Smooth muscle cell (in vitro differentiated cells): ENCODE data around the gene NFIA. TPM values are rescaled to one million over a fixed set of nuclear protein-coding genes. Genes with fewer than 3 reads are reported as not detected.

Source experiments
- DNase-seq: peaks from one replicate; lab custom pipeline; 2025; ENCODE audit not compliant: unreplicated experiment; lab: John Stamatoyannopoulos, UW
- H2AFZ ChIP-seq: fragments of 200-600 bp; sonication (generic); 2 replicates; pipeline ENCODE4 v1.6.0; 2016; ENCODE audit warnings: antibody characterized with exemption, low read depth, mild to moderate bottlenecking
- H3F3A ChIP-seq: fragments of 200-600 bp; sonication (generic); 2 replicates; pipeline ENCODE4 v1.6.0; 2017; ENCODE audit warnings: antibody characterized with exemption, low read depth
- H3K27ac ChIP-seq: fragments of 200-600 bp; sonication (generic); 2 replicates; pipeline ENCODE4 v1.5.1; 2016; ENCODE audit warnings: low read depth, mild to moderate bottlenecking
- H3K27me3 ChIP-seq: fragments of 200-600 bp; sonication (generic); 2 replicates; pipeline ENCODE4 v1.6.1; 2016; ENCODE audit warnings: low read depth, mild to moderate bottlenecking
- H3K36me3 ChIP-seq: fragments of 200-600 bp; sonication (generic); 2 replicates; pipeline ENCODE4 v1.5.1; 2016; ENCODE audit warnings: low read depth
- H3K4me1 ChIP-seq: fragments of 200-600 bp; sonication (generic); 2 replicates; pipeline ENCODE4 v1.5.1; 2016; ENCODE audit warnings: low read depth
- H3K4me2 ChIP-seq: fragments of 200-600 bp; sonication (generic); 2 replicates; pipeline ENCODE4 v1.6.0; 2016; ENCODE audit warnings: mild to moderate bottlenecking
- H3K4me3 ChIP-seq: fragments of 200-600 bp; sonication (generic); 2 replicates; pipeline ENCODE4 v1.5.1; 2016; ENCODE audit warnings: mild to moderate bottlenecking
- H3K79me2 ChIP-seq: fragments of 200-600 bp; sonication (generic); 2 replicates; pipeline ENCODE4 v1.6.0; 2016; ENCODE audit warnings: low read depth, mild to moderate bottlenecking
- H3K9ac ChIP-seq: fragments of 200-600 bp; sonication (generic); 2 replicates; pipeline ENCODE4 v1.6.0; 2016; ENCODE audit warnings: low read depth
- H3K9me3 ChIP-seq: fragments of 200-600 bp; sonication (generic); replicated peaks from 2 replicates; pipeline ENCODE4 v1.5.1; 2016; ENCODE audit warnings: low read depth
- H4K20me1 ChIP-seq: fragments of 200-600 bp; sonication (generic); 2 replicates; pipeline ENCODE4 v1.6.0; 2016; ENCODE audit warnings: low read depth
- CTCF ChIP-seq: fragments of 200-600 bp; sonication (generic); IDR thresholded peaks from 2 replicates; pipeline ENCODE4 v1.5.1; 2017; ENCODE audit warnings: borderline replicate concordance, mild to moderate bottlenecking, antibody characterized with exemption; ENCODE audit not compliant: insufficient read depth, poor library complexity, severe bottlenecking
- WGBS: methylation state at CpG from one replicate; pipeline ENCODE4 v1.1.7; 2016; ENCODE audit warnings: low lambda C conversion rate; 5-methylcytosine and 5-hydroxymethylcytosine counted together
- polyA plus RNA-seq: library from polyadenylated mRNA; unstranded; fragments of >200 nt; fragmentation: Nextera tagmentation; extraction: Ambion mirVana; gene quantifications from 2 replicates; pipeline ENCODE4 v1.2.1, GENCODE V29; 2016
- total RNA-seq: library from RNA; depleted of rRNA; stranded (reverse); fragments of >200 nt; gene quantifications from 2 replicates; pipeline ENCODE4 v1.2.3, GENCODE V29; 2014

The NFIA gene
- total and polyA plus RNA-seq, 2 experiments from 2014 or later: 5.0 to 6.2 TPM

GRCh38 chr1:61120246-61120840 lies 38.0 kb downstream of the NFIA start:
- no peak for DNase-seq
- no peaks in the 10 kb centered on the region for H3K4me1 ChIP-seq
- no peaks in the 10 kb centered on the region for H3K79me2 ChIP-seq
- H3K4me3 ChIP-seq: peak overlapping the region; percentile 9
- H2AFZ ChIP-seq: no peak overlapping the region
- H3K36me3 ChIP-seq: no peaks in the 10 kb centered on the region
- peaks cover 3% of the 10 kb centered on the region for H3F3A ChIP-seq
- TF ChIP-seq CTCF: no peak
- no peaks in the 10 kb centered on the region for H4K20me1 ChIP-seq
- H3K27ac ChIP-seq: no peak overlapping the region
- H3K27me3 ChIP-seq: no peaks in the 10 kb centered on the region
- H3K4me2 ChIP-seq: peak overlapping the region; percentile 69
- H3K9me3 ChIP-seq: no peaks in the 10 kb centered on the region
- WGBS: 60% methylated on average over 5 of the region's 5 CpGs
- H3K9ac ChIP-seq: no peak overlapping the region

DNA sequence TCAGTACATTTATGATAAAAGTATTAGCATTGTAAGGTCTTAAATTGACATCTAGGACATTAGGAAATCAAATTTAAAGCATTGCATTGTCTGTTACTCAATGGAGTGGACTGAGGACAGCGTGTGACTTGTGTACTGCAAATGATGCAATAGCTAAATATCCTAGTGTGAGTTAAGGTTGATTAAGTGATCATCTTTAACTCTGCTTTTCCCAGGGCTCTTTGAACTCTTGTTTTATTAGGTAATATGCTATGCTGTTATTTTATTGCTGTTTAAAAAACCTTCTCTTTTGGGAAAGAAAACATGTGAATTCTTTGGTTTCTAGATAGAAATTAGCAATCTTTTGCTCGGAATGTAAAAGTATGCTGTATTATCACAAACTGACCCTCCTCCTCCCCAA lies 38.6 kb downstream of the NFIA start:
- Histone ChIP-seq H4K20me1 (no peaks in the 10 kb centered on the region), H3K9me3 (no peaks in the 10 kb centered on the region), H3K9ac (no peak overlapping the region), H3K36me3 (no peaks in the 10 kb centered on the region), H3K27me3 (no peaks in the 10 kb centered on the region), H2AFZ (no peak overlapping the region), H3K27ac (no peak overlapping the region), H3K4me2 (peak overlapping the region; percentile 69), H3K4me3 (peak overlapping the region; percentile 9), H3K79me2 (no peaks in the 10 kb centered on the region), H3F3A (peaks cover 3% of the 10 kb centered on the region), H3K4me1 (no peaks in the 10 kb centered on the region)
- no peak for TF ChIP-seq CTCF
- 34% methylated on average over 2 of the region's 2 CpGs for WGBS
- no peak for DNase-seq

DNA sequence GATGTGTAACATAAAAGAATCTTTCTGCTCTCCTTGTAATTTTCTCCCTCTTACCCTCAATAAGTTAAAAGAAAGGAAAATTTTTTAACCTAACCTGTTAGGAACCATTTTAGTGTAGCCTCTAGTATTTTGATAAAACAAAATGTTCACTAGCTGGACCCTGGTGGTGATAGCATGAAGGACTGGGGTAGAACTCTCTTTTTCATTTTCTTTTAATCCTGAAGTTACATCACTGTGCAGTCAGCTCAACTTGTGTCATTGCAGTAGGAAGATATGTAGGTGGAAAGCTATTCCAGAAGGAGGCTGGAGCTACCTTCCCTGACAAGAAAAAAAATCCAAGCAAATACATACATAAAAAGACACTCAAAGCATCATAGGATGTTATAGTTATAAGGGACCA lies 39.3 kb downstream of the NFIA start:
- H3K27ac ChIP-seq: no peak overlapping the region
- no peaks in the 10 kb centered on the region for H3K9me3 ChIP-seq
- H3K36me3 ChIP-seq: no peaks in the 10 kb centered on the region
- peak overlapping the region; percentile 69 for H3K4me2 ChIP-seq
- DNase-seq: no peak
- H4K20me1 ChIP-seq: no peaks in the 10 kb centered on the region
- no peak overlapping the region for H2AFZ ChIP-seq
- no peak overlapping the region for H3K9ac ChIP-seq
- no peak for TF ChIP-seq CTCF
- no peak overlapping the region for H3K4me3 ChIP-seq
- no peaks in the 10 kb centered on the region for H3K4me1 ChIP-seq
- no peaks in the 10 kb centered on the region for H3F3A ChIP-seq
- no peaks in the 10 kb centered on the region for H3K79me2 ChIP-seq
- H3K27me3 ChIP-seq: no peaks in the 10 kb centered on the region

- H3K4me2 ChIP-seq: no peak overlapping the region
- H3F3A ChIP-seq: no peaks in the 10 kb centered on the region
- no peaks in the 10 kb centered on the region for H3K27me3 ChIP-seq
- H3K9ac ChIP-seq: no peak overlapping the region
- no peak overlapping the region for H3K4me3 ChIP-seq
- no peaks in the 10 kb centered on the region for H3K9me3 ChIP-seq
- H4K20me1 ChIP-seq: no peaks in the 10 kb centered on the region
- H3K36me3 ChIP-seq: no peaks in the 10 kb centered on the region
- WGBS: 86% methylated on average over 2 of the region's 2 CpGs
- DNase-seq: no peak
- no peak for TF ChIP-seq CTCF
- no peak overlapping the region for H2AFZ ChIP-seq
- no peaks in the 10 kb centered on the region for H3K79me2 ChIP-seq
- H3K27ac ChIP-seq: no peak overlapping the region
- H3K4me1 ChIP-seq: no peaks in the 10 kb centered on the region
Measured at GRCh38 chr1:61122389-61122788, 40.0 kb downstream of the NFIA start.
